ENCODE measurements around the gene PPP2R2B.

PPP2R2B gene

GRCh38 chr5:146721073-146721815, 157.3 kb downstream of the PPP2R2B start:
- no peak overlapping the region for H3K9ac ChIP-seq
- no peaks in the 10 kb centered on the region for H3K36me3 ChIP-seq (ENCODE audit: insufficient read depth)
- no peak overlapping the region for H2AFZ ChIP-seq (ENCODE audit: low read depth)
- H4K20me1 ChIP-seq (ENCODE audit: insufficient read depth), result no peaks in the 10 kb centered on the region
- no peak overlapping the region for H3K4me3 ChIP-seq (IDR thresholded peaks at IDR 0.05; ENCODE audit: insufficient read depth, low read depth, low read length)
- no peaks in the 10 kb centered on the region for H3K79me2 ChIP-seq (ENCODE audit: insufficient read depth, low read depth)
- H3K27me3 ChIP-seq (ENCODE audit: insufficient read depth, low read depth), result no peaks in the 10 kb centered on the region
- H3K27ac ChIP-seq, result no peak overlapping the region
- TF ChIP-seq CTCF (conservative IDR thresholded peaks at IDR 0.05; ENCODE audit: low read depth, low read length), result no peak
- H3K4me2 ChIP-seq, result no peak overlapping the region
- H3K4me1 ChIP-seq (ENCODE audit: low read depth, poor library complexity, severe bottlenecking), result no peaks in the 10 kb centered on the region

GRCh38 chr5:146720107-146720506, 158.4 kb downstream of the PPP2R2B start:
- H3K4me2 ChIP-seq, result no peak overlapping the region
- H3K27ac ChIP-seq, result no peak overlapping the region
- H3K79me2 ChIP-seq (ENCODE audit: insufficient read depth, low read depth), result no peaks in the 10 kb centered on the region
- no peak overlapping the region for H3K4me3 ChIP-seq (IDR thresholded peaks at IDR 0.05; ENCODE audit: insufficient read depth, low read depth, low read length)
- no peaks in the 10 kb centered on the region for H3K36me3 ChIP-seq (ENCODE audit: insufficient read depth)
- no peak overlapping the region for H2AFZ ChIP-seq (ENCODE audit: low read depth)
- no peak overlapping the region for H3K9ac ChIP-seq
- no peak for TF ChIP-seq CTCF (conservative IDR thresholded peaks at IDR 0.05; ENCODE audit: low read depth, low read length)
- H3K27me3 ChIP-seq (ENCODE audit: insufficient read depth, low read depth), result no peaks in the 10 kb centered on the region
- H4K20me1 ChIP-seq (ENCODE audit: insufficient read depth), result no peaks in the 10 kb centered on the region
- no peaks in the 10 kb centered on the region for H3K4me1 ChIP-seq (ENCODE audit: low read depth, poor library complexity, severe bottlenecking)

GRCh38 chr5:146719179-146719578, 159.4 kb downstream of the PPP2R2B start:
- H3K36me3 ChIP-seq (ENCODE audit: insufficient read depth), result no peaks in the 10 kb centered on the region
- no peaks in the 10 kb centered on the region for H4K20me1 ChIP-seq (ENCODE audit: insufficient read depth)
- H3K27ac ChIP-seq, result no peak overlapping the region
- H2AFZ ChIP-seq (ENCODE audit: low read depth), result no peak overlapping the region
- H3K79me2 ChIP-seq (ENCODE audit: insufficient read depth, low read depth), result no peaks in the 10 kb centered on the region
- H3K4me1 ChIP-seq (ENCODE audit: low read depth, poor library complexity, severe bottlenecking), result no peaks in the 10 kb centered on the region
- TF ChIP-seq CTCF (conservative IDR thresholded peaks at IDR 0.05; ENCODE audit: low read depth, low read length), result no peak
- no peak overlapping the region for H3K4me3 ChIP-seq (IDR thresholded peaks at IDR 0.05; ENCODE audit: insufficient read depth, low read depth, low read length)
- no peaks in the 10 kb centered on the region for H3K27me3 ChIP-seq (ENCODE audit: insufficient read depth, low read depth)
- no peak overlapping the region for H3K9ac ChIP-seq
- no peak overlapping the region for H3K4me2 ChIP-seq

GRCh38 chr5:146718609-146719008, 159.9 kb downstream of the PPP2R2B start:
- H3K4me1 ChIP-seq (ENCODE audit: low read depth, poor library complexity, severe bottlenecking), result no peaks in the 10 kb centered on the region
- H2AFZ ChIP-seq (ENCODE audit: low read depth), result no peak overlapping the region
- no peak overlapping the region for H3K9ac ChIP-seq

More at GRCh38 chr5:146718609-146719008, 159.9 kb downstream of the PPP2R2B start:
- H3K4me3 ChIP-seq (IDR thresholded peaks at IDR 0.05; ENCODE audit: insufficient read depth, low read depth, low read length), result no peak overlapping the region
- no peaks in the 10 kb centered on the region for H3K36me3 ChIP-seq (ENCODE audit: insufficient read depth)
- H3K27me3 ChIP-seq (ENCODE audit: insufficient read depth, low read depth), result no peaks in the 10 kb centered on the region
- no peaks in the 10 kb centered on the region for H4K20me1 ChIP-seq (ENCODE audit: insufficient read depth)
- H3K4me2 ChIP-seq, result no peak overlapping the region
- TF ChIP-seq CTCF (conservative IDR thresholded peaks at IDR 0.05; ENCODE audit: low read depth, low read length), result no peak
- no peaks in the 10 kb centered on the region for H3K79me2 ChIP-seq (ENCODE audit: insufficient read depth, low read depth)
- no peak overlapping the region for H3K27ac ChIP-seq
